ENCODE results near the gene TMED3.
A peak's percentile ranks its signal among the peaks of the same experiment; 100 is the strongest.

The TMED3 gene

DNA sequence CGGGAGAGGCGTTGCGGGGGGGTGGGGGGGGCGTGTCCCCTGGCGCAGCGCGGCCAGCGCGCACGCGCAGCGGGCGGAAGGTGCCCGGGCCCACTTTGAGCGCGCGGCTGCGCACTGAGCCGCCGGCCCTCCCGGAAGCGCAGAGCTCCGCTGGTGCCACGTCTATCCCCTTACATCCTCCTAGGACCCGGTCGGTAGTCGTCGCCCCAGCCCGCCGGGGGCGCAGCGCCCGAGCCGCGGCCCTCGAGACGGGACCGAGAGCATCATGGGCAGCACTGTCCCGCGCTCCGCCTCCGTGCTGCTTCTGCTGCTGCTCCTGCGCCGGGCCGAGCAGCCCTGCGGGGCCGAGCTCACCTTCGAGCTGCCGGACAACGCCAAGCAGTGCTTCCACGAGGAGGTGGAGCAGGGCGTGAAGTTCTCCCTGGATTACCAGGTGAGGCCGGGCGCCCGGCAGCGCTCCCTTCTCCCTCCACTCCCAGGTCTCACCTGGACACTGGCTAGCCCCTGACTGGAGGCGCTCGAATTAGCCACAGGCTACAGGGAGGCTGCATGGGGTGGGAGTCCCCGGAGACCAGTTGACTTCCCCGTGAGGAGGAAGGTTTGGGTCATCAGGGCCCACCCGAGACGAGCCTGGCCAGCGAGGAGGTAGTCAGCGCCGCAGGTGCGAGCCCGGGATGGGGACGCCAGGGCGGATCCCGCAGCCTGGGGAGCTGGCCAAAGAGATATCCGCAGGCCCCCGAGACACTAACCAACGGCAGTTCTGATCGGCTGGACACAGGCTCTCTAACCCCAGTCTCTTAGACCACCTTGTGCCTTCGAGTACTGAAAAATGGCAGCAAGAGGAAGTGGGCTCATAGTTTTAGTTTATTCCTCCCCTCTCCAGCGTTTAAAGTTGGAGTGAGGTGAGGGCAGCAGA lies at the start of gene TMED3:
Gene TMED3 (plus strand): TSS at position 128 of the 916 bp plus-strand sequence. CDS start 138 bp downstream, at position 266.
- DNase-seq: peak; percentile 78

DNA sequence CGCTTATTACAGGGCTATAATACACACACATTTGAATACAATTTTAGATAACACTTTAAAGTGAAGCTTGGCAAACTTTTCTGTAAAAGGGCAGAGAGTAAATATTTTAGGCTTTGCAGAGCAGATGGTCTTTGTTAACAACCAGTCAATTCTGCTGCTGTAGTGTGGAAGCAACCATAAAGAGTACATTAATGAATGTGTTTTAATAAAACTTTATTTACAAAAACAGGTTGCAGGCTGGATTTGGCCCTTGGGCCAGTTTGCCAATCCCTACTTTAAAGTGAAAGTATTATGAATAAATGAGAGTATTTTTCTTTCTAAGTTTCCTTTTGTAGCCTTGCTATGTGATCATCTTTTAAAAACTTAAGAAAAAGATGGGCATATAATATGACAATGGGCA lies 49.1 kb upstream of the TMED3 start:
- DNase-seq: no peak

DNA sequence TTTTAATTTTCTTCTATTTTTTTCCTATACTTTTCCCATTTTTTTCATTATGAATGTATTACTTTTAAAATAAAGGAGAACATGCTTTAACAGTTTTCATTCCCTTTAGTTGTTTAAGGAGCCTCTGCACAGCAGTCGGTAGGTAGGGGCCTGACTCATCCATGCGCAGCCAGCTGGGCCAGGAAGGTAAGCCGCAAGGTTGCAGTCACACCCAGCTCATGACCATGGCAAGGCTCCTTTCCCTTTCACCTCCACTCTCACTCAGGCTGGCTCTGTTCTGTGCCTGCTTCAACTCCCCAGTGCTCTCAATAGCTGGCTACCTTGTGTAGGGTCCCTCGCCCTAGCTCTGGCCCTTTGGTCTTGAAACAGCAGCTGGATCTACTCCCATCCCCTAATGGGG lies 45.7 kb upstream of the TMED3 start:
- DNase-seq: no peak

DNA sequence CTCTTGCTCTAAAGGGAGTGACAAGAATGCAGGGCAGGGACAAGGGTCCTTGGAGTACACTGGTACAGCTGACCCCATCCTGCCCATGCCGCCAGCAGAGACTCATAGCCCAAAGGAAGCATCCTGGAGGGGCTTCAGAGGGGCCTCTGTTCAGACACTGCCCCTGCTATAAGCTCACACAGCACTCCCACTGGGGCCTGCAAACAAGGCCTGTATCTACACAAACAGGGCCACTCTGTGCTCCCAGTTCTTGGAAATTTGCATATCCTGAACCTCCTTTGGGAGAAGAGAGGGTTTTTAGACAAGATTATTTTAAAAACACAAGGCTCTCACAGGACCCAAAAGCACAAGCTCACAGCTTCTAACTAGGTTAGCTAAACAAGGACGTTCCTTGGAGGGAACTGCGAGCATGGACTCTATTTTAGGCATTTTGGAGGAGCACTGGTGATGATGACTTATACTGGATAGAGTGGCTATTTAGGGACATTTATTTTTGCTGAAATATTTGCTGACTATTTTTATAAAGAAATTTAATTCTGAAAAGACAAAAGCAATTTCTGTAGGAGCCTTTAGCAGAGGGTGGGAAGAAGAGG lies 44.8 kb upstream of the TMED3 start:
- no peak for DNase-seq

DNA sequence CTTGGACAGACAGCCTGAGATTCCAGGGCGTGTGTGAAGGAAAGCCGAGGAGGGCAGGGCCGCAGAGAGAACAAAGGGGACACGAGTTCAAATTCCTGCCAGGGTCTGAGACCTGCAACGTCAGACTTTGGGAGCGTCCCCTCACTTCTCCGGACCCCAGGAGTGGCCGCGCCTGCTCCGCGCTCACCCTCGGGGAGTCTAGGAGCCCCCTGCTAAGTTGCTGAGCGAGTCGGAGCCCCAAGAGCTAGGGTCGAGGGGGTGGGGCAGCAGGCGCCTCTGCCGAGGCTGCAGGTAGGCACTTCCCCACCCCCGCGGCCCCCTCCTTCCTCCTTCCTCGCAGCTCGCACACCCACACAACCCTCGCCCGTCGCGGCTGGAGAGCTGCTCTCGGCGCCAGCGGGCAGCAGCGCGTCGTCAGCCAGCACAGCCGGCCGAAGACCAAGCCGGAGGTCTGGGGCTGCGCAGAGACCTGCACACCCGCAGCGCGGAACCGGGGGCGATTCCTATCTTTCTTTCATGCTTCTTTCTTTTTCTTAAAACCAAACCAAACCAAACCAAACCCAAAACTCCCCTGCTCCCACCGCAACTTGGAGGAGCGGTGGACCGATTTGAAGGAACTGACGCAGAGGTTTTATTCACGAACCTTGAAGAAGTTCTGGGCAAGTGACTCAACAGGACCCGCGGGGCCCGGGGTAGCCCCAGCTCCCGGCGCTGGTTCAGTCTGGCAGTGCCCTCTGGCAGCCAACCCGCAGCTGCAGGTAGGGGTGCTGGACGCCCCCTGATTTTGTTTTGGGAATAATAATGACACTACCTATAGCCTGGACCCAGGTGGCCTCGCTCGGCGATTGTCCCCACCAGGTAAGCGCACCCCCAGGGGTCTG lies 28.3 kb upstream of the TMED3 start, which contains the start of gene ANKRD34C:
Gene ANKRD34C (plus strand): TSS at position 352 of the 881 bp plus-strand sequence. CDS start 10,563 bp downstream, outside the sequence.
- no peak for DNase-seq

DNA sequence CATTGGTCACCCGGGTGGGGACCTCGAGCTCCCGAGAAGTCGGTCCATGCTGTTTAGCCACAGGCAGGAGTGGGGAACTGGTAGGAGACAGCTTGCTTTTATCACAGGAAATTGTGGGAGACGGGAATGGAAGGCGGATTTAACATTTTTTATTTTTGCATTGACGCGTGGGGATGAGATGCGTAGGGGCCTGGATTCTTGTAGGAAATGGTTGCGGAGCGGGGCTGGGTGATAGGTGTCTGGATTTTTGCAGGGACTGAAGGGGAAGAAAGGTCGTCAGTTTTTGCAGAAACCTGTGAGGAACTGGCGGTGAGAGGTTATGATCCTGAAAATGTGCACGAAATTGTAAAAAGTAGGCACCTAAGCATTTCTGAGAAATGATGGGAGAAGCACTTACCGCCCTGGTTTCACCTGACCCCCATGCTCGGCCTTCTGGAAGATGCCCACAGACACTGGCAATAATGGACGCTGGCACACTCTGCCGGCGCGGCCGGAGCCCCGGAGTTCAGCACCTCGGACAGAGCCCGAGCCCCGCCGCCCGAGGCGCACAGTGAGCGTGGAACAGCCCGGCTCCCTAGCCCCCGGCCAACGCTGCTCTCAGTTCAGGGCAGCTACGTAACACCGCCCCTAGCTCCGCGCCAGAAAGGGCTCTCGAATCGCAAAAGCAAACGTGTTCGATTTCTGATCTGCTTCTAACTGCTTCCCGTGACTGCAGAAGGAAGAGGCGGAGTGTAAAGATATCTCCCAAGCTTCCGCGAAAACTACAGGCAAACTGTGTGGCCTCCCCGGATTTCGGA lies 27.5 kb upstream of the TMED3 start:
- peak; percentile 10 for DNase-seq

DNA sequence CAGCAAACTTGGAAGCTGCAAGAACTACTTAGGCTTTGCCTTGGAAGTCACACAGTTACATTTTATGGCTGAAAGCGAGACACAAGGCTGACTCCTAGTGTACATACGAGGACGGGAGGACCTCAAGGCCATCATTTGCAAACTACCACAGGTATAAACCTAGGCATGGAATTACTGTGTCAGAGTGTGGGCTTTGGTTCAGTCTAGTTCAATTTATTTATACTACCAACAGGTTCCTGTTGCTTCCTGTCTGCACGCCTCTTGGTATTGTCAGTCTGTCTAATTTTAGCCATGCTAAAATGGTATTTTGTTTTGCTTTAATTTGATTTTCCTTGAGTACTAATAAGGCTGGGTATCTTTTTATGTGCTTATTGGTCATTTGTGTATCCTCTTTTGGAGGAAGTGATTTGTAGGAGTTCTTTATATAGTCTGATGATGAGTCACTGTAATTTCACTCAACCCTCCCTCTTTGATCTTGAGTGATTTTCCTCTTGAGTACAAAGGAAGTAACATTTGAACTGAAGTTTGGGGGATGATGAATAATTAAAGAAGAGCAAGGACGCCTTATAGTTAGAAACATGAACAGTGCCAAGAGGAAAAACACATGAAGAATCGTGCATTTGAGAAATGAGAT lies 20.2 kb upstream of the TMED3 start:
- DNase-seq: no peak

DNA sequence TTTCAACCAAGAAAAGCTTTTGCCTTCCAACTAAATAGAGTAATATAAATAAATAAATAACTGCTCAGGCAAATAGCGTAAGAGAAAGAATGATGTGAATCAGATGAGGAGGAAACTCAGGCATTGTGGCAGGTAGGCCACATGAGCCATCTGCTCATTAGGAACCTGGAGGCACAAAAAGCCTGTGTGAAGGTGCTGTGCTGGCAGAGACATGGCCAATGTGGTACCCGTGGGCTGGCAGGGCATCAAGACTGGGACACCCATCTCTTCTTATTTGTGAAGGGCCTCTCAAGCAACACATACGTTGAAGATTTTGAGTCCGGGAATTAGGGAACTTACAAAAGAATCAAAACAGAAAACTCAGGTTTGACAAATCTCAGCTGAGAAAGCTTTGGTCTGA lies 18.9 kb upstream of the TMED3 start:
- no peak for DNase-seq

DNA sequence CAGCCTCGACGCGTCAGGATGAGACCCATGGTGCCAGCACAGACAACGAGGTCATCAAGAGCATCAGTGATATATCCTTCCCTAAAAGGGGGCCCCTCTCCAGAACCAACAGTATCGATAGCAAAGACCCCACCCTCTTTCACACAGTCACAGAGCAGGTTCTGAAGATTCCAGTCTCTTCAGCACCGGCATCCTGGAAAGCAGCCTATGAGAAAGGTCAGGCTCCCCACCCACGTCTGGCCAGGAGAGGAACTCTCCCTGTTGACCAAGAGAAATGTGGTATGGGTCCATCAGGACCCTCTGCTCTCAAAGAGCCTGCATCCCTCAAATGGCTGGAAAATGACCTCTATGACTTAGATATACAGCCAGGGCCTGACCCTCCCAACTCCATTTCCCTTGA lies 16.8 kb upstream of the TMED3 start:
- no peak for DNase-seq

DNA sequence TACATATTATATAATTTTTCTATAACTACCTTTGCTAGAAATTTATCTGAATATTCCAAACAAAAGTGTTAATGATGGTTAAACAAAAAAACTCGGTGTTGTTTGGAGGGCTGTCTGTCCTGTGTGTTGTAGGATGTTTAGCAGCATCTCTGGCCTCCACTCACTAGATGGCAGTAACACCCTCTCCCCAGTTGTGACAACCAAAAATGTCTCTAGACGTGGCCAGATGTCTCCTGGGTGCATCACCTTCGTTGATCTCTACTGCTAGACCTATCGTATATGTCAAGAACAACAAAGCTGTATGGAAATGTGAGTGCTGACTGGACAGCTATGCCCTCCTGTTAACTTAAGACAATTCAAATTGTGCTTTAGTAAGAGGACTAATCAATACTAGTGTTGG lies 14.3 kb upstream of the TMED3 start:
- no peak for DNase-seq

DNA sequence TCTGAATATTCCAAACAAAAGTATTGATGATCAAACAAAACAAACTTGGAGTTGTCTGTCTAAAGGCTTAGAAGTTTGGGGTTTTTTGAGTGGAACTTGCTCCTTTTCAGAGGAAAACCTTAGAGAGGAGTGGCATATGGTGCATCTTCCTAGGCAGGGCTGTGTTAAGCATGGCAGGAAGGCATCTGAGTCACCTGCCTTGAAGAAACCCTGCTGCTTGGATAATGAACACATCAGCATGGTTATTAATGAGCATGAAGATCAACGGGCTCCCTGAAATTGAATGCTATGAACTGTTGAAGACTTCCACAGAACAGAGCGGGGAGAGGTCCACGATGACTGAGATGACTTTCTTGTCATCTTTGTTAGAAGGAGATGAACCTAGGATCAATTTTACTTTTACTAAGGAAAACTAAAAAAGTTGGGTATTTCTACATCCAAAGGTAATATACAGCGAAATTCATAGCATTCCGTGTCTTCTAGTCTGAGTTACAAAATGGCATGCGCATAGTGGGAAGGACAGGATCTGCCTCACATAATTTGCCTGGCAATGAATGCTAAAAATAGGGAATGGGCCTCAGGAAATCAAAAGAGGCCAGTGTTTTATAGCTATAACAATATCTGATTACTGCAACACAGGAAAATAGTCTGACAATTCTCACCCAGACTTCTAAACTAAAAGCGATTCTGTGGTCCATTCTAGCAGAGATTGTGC lies 11.6 kb upstream of the TMED3 start:
- DNase-seq: no peak

DNA sequence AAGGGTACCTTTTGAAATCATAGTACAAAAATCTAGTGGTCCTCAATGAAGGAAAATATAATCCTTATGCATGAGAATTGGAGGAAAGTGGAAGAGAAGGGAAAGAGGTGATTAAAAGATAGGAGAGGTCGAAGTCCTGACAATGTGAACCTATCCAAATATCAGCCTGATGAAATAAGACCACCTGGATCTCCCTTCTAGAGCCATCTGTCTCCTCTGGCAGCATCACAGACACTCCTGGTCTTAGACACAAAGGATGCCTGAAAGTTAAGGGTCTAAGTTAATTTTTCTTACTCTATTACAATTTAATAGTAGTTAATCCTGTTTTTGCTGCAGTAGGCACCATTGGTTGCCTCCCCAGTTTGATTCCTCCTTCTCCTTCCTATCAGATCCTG lies 11.1 kb upstream of the TMED3 start:
- DNase-seq: no peak

DNA sequence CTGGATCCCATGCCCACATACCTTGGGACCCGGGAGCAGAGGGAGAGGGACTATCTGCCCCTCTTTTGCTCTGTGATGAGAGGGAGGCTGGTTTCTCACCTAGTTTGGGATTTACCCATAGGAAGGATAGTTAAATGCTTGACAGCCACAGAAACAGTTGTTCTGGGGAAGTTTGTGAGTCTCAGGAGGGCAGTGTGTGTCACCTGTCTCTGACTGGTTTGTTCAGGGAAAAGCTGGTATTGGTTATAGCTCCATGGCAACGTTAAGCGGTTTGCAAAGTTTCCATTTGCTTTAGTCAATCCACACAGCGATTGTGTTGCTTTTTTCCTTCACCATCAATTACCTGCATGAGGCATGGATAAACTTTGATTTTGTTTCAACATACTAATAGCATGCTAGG lies 3.7 kb upstream of the TMED3 start:
- DNase-seq: no peak

DNA sequence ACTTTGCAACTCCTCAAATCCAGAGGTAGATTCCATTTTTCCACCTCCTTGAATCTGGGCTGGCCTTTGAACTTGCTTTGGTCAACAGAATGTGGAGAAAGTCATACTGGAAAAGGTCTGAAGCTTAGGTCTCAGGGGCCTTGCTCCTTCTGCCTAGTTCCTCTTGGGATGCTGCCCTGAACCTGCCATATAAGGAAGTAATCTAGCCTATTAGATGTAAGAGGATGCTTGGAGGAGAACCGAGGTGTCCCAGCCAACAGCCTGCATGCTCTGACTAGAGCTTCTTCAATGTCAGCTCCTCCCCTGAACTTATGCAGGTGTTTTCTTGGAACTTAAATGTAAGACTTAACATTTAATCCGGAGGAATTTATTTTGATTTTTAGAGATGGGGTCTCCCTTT lies 2.0 kb upstream of the TMED3 start:
- DNase-seq: no peak

DNA sequence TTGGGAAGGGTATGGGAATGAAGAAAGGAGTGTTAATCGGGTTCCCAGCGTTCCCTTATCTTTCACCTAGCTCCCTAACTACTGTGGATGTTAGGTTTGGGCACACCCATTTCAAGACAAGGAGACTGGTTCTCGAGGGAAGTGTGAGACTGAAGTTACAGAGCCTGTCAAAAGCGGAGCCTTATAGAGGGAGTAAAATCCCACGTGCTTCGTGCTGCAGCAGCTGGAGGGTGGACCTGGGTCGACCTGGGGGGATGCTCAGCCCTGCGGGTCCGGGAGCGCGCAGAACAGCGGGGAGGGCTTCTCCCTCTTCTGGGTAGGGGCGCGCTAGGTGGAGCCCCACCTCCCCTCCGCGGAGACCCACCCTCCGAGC lies 314 bp upstream of the TMED3 start:
- DNase-seq: no peak

DNA sequence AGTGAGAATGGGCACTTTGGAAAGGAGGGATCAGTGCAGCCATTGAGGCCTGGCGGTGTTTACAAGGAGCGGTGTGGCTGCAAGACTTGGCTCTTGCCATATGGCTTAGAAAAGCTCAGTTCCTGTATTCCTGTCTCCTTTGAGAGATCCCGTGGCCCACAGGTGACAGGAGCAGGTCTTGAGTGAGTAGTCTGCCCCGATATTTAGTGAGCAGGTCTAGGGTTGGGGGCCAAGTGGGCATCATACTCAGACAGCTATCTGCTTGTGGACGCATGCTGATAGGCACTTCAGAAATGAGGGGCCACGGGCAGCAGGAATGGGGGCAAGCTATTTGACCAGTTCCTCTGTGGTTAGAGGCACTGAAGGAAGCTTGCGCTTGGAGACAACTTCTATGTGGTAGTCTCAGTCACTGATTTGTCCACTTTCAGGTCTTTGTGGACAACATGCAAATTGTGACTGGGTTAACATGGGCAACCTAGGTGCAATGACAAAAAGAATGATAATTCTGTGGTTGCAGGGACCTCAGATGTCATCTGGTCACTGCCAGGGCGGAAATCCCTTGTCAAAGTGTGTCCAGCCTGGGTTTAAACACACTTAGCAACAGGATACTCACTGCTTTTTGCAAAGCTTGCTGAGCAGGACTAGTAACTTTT lies 1.1 kb downstream of the TMED3 start:
- DNase-seq: no peak

DNA sequence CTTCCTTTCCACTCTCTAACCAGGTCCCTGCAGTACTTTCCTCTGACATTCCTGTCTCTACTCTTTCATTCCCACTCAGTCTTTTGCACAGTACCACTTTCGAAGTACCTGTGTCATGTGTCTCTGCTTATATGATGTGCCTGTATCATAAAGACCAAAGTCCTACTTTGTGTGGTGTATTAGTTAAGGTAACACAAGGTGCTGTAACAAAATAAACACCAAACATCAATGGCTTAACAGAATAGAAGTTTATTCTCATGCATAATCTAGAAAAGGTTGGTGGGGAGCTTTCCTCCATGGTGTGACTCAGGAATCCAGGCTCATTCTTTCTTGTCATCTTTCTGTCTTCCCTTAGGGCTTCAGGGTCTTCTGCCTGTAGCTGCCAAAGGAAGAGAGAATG lies 3.3 kb downstream of the TMED3 start:
- no peak for DNase-seq

DNA sequence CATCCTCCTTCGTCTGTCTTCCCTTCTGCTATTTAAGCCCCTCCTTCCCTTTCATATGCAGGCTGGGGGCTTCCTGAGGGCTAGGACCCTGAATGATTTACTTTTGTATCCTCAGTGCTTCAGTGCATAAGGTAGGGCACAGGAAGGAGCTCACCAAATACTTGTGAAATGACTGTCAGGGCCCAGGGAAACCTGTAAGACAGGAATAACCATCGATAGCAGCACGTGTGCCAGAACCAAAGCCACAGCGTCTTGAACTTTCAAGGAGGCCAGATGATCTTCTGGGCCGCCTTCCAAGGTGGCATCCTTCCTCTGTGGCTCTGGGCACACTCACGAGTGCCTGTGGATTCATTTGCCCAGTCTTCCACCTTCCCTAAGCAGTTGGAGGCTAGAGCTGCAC lies 3.9 kb downstream of the TMED3 start:
- DNase-seq: no peak

DNA sequence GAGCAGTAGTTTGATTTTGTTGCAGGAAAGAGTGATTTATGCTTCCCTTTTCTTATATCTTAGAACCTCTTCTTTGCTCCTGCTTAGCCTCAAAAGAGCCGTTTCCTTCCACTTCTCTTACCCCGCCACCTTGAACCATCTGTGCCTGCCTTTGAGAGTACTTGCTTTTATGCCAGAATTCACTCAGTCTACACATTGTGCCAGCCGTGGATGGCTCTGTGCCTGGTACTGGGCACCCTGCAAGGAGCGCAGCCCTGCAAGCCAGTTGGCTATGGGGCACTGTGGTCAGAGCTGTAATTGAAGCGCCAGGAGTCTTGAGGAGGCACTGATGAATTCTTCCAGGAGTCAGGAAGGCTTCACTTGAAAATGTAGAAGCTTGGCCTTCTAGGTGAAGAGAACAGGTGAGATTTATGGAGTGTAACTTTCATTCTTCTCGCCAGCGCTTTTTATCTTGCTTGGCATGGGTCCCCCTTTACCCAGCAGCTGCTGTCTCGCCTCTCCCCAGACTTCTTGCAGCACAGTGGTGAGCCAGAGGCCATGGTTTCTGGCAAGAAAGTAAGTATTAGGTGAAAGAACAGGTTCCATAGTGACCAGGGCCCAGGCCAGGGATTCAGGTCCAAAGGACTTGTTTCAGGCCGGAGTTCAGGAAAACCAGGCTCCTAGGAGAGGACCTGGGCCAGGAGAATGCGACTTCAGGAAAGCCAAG lies 4.9 kb downstream of the TMED3 start:
- DNase-seq: no peak

DNA sequence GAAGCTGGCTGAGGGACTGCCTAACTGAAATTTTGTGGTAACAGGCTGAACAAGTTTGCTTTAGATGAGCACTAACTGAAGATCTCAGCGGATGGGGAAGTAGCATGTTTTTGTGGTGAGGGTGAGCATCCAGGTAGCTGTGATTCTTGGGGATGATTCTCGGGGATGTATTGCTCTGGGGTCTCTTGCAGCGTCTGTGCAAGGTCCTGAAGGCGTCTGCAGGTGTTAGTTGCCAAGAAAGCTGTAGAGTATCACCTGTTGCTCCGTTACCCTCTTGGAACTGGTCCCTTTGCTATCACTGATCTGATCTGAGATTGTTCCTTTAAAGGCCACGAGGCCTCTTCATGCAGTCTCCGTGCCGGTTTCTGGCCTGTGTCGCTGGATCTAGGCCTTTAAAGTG lies 6.0 kb downstream of the TMED3 start:
- no peak for DNase-seq
